ENCODE results near the gene SLC2A6. TPM values are rescaled to one million over a fixed set of nuclear protein-coding genes. Genes with fewer than 3 reads are reported as not detected.

Gene SLC2A6
- total RNA-seq, 1 donor from 2014 or later, result 32.5 TPM

DNA sequence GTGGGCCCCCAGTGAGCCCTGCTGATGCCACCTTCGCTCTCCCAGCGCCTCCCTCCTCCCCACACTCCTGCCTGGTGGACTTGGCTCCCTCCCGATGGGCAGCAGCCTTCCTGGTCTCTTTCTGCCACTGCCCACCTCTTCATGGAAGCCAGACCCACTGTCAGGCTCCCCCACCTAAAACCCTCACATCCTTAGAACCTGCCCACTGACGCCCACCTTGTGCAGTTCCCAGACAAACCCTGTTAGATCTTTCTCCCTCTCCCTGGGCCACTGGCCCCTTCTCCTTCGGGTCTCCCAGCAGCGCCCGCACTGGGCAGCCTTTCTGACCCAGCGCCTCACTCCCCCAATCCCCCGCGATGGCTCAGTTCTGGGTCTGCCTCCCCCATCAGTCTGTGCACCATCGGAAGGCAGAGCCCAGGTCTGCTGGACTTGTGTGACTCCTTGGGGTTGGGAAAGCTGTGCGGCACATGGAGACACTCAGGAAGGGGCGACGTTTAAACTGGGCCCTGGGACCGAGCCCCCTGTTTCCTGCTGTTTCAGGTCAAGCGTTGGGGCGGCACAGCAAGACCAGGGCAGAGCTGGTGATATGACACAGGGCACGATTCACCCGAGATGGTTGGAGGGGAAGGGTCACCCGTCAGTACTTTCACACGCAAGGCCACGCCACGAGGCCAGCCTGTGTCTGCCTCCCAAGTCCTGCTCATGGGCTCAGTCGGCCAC, 28.5 kb upstream of the SLC2A6 start:
- H3K27me3 Mint-ChIP-seq (ENCODE audit: unreplicated experiment), result peaks cover 4% of the 10 kb centered on the region
- DNase-seq (ENCODE audit: low spot score), result no peak
- TF ChIP-seq, protein P1, sequence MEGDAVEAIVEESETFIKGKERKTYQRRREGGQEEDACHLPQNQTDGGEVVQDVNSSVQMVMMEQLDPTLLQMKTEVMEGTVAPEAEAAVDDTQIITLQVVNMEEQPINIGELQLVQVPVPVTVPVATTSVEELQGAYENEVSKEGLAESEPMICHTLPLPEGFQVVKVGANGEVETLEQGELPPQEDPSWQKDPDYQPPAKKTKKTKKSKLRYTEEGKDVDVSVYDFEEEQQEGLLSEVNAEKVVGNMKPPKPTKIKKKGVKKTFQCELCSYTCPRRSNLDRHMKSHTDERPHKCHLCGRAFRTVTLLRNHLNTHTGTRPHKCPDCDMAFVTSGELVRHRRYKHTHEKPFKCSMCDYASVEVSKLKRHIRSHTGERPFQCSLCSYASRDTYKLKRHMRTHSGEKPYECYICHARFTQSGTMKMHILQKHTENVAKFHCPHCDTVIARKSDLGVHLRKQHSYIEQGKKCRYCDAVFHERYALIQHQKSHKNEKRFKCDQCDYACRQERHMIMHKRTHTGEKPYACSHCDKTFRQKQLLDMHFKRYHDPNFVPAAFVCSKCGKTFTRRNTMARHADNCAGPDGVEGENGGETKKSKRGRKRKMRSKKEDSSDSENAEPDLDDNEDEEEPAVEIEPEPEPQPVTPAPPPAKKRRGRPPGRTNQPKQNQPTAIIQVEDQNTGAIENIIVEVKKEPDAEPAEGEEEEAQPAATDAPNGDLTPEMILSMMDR (IDR thresholded peaks at IDR 0.05; ENCODE audit: unreplicated experiment), result no peak
- H3K9me3 Mint-ChIP-seq (ENCODE audit: unreplicated experiment), result no peaks in the 10 kb centered on the region
- no peak overlapping the region for H3K27ac Mint-ChIP-seq (ENCODE audit: unreplicated experiment)
- peaks cover 8% of the 10 kb centered on the region for H3K4me1 Mint-ChIP-seq (ENCODE audit: unreplicated experiment)
- no peak overlapping the region for H3K4me3 Mint-ChIP-seq (ENCODE audit: unreplicated experiment)
- H3K36me3 Mint-ChIP-seq (ENCODE audit: low read depth, unreplicated experiment), result no peaks in the 10 kb centered on the region

DNA sequence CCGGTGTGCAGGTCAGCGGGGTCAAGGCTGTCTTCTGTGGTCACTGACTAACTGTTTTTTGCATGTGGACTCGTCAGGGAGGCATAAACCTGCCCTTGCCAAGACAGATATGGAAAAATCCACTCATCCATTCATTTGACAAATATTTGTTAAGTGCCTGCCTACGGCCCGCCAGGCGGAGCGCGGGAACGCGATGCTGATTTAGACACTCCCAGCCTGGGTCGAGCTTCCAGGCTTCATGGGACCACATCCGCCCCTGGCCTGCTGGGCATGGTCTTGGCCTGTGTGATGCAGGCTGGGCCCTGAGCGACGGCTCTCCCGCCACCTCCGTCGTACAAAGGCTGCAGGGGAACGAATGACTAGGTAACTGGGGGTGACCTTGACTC, 27.7 kb upstream of the SLC2A6 start:
- no peak overlapping the region for H3K4me3 Mint-ChIP-seq (ENCODE audit: unreplicated experiment)
- DNase-seq (ENCODE audit: low spot score), result no peak
- no peaks in the 10 kb centered on the region for H3K36me3 Mint-ChIP-seq (ENCODE audit: low read depth, unreplicated experiment)
- H3K27me3 Mint-ChIP-seq (ENCODE audit: unreplicated experiment), result peaks cover 4% of the 10 kb centered on the region
- no peaks in the 10 kb centered on the region for H3K9me3 Mint-ChIP-seq (ENCODE audit: unreplicated experiment)
- peaks cover 8% of the 10 kb centered on the region for H3K4me1 Mint-ChIP-seq (ENCODE audit: unreplicated experiment)
- no peak overlapping the region for H3K27ac Mint-ChIP-seq (ENCODE audit: unreplicated experiment)
- TF ChIP-seq, protein P1 (IDR thresholded peaks at IDR 0.05; ENCODE audit: unreplicated experiment), result no peak

DNA sequence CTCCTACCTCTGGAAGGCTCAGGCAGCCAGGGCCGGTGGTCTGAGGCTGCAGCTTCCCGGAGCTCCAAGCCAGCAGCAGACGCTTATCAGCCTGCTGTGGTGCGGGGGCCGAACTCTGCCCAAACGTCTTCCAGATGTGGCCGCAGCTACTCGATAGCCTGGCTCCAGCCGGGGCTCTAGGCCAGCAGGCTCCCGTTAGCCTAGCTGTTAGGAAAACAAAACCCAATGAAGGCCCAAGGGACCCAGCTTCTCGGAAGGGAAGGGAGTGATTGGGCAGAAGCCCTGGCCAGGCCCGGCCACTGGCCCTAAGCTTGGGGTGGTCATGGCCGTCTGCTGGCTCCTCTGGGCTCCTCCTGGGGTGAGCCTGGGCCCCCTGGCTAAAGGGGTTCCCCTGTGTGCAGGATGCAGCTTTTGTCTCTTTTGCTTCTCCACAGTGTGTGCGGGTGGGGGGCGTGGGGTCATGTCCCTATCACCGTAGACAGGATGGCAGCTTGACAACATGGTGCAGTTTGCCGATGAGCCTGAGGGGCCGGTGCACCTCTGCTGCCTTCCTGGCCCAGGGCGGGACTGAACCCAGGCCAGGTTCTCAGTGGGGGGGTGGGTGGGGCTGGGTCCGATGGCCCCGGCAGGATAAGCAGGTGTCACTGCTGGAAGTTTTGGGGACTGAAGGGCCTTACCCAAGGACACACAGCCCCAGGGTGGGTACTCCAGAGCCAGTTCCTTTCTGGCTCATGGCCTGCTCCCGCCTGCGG, 27.2 kb upstream of the SLC2A6 start:
- Mint-ChIP-seq H3K27me3 (ENCODE audit: unreplicated experiment) (peaks cover 4% of the 10 kb centered on the region), H3K9me3 (ENCODE audit: unreplicated experiment) (no peaks in the 10 kb centered on the region), H3K4me3 (ENCODE audit: unreplicated experiment) (no peak overlapping the region), H3K4me1 (ENCODE audit: unreplicated experiment) (peaks cover 8% of the 10 kb centered on the region), H3K36me3 (ENCODE audit: low read depth, unreplicated experiment) (no peaks in the 10 kb centered on the region), H3K27ac (ENCODE audit: unreplicated experiment) (no peak overlapping the region)
- TF ChIP-seq, protein P1 (IDR thresholded peaks at IDR 0.05; ENCODE audit: unreplicated experiment), result no peak
- DNase-seq (ENCODE audit: low spot score), result no peak

DNA sequence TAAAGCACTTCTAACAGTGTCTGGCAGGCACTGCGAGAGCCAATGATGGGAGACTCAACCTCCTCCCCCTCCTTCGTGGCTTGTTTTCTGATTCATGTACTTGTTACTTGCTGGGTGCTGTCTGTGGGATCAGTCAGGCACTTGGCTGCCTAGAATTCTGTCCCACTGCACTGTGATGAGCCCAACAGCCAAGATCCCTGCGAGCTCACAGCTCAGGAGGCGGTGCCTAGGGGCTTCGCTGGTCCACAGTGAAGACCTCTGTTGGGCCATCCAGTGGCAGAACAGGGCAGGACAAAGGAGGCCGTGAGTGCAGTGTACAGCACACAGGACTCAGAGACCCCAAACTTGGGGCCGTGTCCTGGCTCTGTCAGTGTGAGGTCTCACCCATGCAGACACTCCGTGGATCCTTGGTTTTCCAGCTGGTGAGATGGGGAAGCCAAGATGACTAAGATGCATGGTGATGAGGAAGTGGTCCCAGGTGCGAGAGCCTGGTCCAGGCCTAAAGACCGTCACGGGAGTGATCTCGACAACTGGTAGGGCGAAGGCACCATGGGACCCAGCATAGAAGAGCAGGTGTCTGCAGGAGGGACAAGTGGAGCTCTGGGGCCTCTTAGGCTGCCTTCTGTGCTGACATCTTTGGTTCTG, 26.4 kb upstream of the SLC2A6 start:
- H3K27ac Mint-ChIP-seq (ENCODE audit: unreplicated experiment), result no peak overlapping the region
- H3K4me1 Mint-ChIP-seq (ENCODE audit: unreplicated experiment), result peaks cover 8% of the 10 kb centered on the region
- no peak for DNase-seq (ENCODE audit: low spot score)
- no peak overlapping the region for H3K4me3 Mint-ChIP-seq (ENCODE audit: unreplicated experiment)
- no peaks in the 10 kb centered on the region for H3K9me3 Mint-ChIP-seq (ENCODE audit: unreplicated experiment)
- no peaks in the 10 kb centered on the region for H3K36me3 Mint-ChIP-seq (ENCODE audit: low read depth, unreplicated experiment)
- TF ChIP-seq, protein P1 (IDR thresholded peaks at IDR 0.05; ENCODE audit: unreplicated experiment), result no peak
- peaks cover 7% of the 10 kb centered on the region for H3K27me3 Mint-ChIP-seq (ENCODE audit: unreplicated experiment)
